IPS-15b (cell line): Measurements from ENCODE around the gene COL16A1.

ENCODE experiments used
- H3K27me3 ChIP-seq: one replicate; pipeline ENCODE4 v1.6.1; 2013; ENCODE audit warnings: low read length; ENCODE audit not compliant: control insufficient read depth, insufficient read depth
- H3K36me3 ChIP-seq: one replicate; pipeline ENCODE4 v1.6.1; 2013; ENCODE audit warnings: low read length; ENCODE audit not compliant: control insufficient read depth, insufficient read depth
- H3K4me1 ChIP-seq: one replicate; pipeline ENCODE4 v1.6.1; 2013; ENCODE audit warnings: mild to moderate bottlenecking, low read length; ENCODE audit not compliant: control insufficient read depth, insufficient read depth
- H3K4me3 ChIP-seq: one replicate; pipeline ENCODE4 v1.5.1; 2013; ENCODE audit warnings: low read depth, low read length
- H3K9ac ChIP-seq: one replicate; pipeline ENCODE4 v1.6.1; 2013; ENCODE audit warnings: low read depth, mild to moderate bottlenecking, low read length
- H3K9me3 ChIP-seq: one replicate; pipeline ENCODE4 v1.6.1; 2013; ENCODE audit warnings: mild to moderate bottlenecking, low read length; ENCODE audit not compliant: control insufficient read depth, insufficient read depth

COL16A1 gene

DNA sequence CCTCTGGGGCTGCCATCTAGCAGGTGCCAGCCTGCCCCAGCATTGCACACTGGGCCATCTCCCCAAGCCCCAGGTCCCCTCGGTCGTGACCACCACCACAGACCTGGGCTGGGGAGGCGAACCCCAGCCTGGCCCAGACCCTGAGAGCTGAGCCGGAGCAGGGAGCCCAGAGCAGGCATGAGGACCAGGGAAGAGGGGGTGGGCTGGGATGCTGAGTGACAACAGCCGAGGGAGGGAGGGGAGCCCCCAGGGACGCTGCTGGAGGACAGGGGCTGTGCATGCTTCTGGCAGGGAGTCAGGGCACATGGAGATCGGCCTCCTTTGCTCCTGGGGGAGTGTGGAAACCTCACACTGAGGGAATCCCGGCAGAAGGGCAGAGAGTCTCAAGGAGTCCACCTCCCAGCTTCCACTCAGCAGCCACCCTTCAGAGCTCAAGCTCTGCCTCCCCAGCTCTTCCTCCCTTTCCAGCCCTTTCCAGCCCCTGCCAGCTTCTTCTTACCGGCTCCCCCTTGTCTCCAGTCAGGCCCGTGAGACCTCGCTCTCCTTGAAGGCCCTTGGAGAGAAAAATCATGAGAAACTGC lies 35.4 kb downstream of the COL16A1 start:
- Histone ChIP-seq H3K4me3 (no peak overlapping the region), H3K4me1 (no peaks in the 10 kb centered on the region), H3K9ac (no peak overlapping the region), H3K9me3 (no peaks in the 10 kb centered on the region), H3K36me3 (peaks cover 2% of the 10 kb centered on the region), H3K27me3 (no peaks in the 10 kb centered on the region)

DNA sequence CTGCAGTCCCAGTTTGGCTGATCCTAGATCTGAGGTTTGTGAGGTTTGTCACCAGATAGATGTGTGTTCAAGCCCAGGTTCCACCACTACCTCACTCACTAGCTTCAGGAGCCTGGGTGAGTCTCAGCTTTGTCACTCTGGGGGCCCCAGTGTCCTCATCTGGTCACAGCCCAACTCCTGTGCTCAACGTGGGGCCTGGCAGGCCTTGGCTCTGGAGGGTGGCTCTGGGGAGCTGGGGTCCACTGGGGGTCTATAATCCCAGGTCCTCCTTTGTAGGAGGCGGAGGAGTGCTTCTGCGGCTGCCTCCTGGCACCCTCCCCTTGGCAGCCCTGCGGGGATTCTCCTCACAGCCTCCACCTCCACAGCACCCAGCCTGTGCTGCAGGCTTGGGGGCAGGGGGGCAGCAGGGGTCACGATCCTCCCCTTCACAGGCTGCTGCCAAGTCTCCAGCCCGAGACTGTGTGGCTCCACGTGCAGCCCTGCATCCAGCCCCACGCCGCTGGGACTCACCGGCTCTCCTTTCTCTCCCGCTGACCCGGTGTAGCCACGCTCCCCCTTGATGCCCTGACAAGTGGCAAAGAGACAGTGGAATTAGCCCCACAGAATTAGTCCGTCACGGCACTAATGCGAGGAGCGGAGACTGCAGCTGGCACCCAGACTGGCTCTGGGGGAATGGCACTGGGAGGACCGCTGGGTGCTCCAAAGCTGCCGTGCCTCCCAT lies 36.6 kb downstream of the COL16A1 start:
- no peak overlapping the region for H3K9ac ChIP-seq
- H3K27me3 ChIP-seq, result no peaks in the 10 kb centered on the region
- no peaks in the 10 kb centered on the region for H3K9me3 ChIP-seq
- H3K36me3 ChIP-seq, result peaks cover 2% of the 10 kb centered on the region
- no peak overlapping the region for H3K4me3 ChIP-seq
- no peaks in the 10 kb centered on the region for H3K4me1 ChIP-seq

DNA sequence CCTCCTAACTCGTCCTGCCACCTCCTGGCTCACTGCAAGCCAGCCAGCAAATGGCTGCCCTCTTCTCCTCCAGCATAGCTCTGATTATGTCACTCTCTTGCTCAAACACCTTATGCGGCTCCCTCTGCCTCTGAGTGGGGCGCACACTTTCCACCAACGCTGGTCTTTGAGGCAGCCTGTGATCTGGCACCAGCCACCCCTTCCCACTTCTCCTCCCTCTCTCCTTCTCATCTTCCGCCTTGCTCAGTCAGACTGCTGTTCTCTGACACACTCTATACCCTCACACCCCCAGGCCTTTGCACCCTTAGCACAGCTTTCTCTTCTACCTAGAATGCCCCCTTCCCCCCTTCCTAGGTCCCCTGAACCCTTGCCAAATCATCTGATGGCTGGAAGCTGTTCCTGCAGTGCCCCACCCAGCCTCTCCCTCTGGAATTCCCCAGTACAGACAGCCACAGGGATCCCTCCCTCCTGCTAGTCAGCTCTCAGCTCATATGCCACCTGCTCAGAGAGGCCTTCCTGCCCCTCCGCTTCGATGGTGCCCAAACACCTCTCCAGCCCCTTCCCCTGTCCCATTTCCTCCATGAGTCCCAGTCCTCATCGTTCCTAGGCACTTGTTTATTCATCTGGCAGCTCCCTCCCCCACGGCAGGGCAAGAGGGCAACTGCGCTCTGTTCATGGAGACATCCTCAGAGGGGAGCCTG lies 37.4 kb downstream of the COL16A1 start:
- no peak overlapping the region for H3K9ac ChIP-seq
- no peak overlapping the region for H3K4me3 ChIP-seq
- H3K9me3 ChIP-seq, result no peaks in the 10 kb centered on the region
- peaks cover 4% of the 10 kb centered on the region for H3K36me3 ChIP-seq
- H3K27me3 ChIP-seq, result no peaks in the 10 kb centered on the region
- no peaks in the 10 kb centered on the region for H3K4me1 ChIP-seq

DNA sequence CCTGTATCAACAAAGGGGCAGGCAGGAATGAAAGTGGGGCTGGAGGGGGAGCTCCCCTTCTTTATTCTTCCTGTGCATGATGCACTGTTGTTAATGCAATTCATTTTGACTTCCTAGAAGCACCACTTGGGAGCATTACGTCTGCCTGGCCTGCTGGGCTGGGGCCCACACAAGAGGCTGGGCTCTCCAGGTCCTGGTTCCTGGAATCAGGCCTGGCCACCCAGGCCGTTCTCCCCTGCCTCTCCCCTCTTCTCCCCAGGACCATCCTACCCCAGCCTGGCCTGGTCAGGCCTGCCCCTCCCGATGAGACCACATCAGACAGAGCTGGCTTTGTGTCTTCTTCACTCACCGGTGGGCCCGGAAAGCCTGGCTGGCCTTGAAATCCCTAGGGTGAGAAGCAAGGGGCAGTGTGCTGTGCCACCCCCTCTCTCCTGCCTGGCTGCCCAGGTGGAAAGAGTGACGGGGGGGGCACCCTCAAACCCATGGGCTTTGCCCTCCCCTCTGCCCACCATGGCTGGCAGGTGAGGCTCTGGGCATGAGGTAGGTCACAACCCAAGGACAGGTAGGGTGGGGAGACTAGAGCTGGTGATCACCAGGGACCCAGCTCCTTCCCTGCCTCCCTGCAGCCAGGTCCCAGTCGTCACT lies 38.5 kb downstream of the COL16A1 start:
- Histone ChIP-seq H3K36me3 (peaks cover 4% of the 10 kb centered on the region), H3K9ac (no peak overlapping the region)

DNA sequence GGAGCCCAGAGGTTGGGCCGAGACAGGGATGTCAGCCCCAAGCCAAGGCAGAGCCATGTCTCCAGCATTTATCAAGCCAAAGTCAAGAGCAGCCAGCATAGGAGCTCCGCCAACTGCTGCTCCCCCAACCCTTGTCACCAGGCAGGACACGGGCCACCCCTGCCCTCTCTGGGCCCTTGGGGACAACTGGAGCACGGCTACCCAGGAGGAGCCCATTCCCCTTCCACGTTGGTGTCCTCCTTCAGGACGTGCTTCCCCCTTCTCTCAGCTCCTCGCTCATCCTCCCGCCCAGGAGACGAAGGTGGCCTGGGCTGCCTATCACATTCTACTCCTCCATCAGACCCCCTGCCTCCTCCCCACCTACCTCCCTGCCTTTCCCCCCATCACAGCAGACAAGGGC lies 39.3 kb downstream of the COL16A1 start:
- H3K4me1 ChIP-seq, result no peaks in the 10 kb centered on the region
- H3K27me3 ChIP-seq, result no peaks in the 10 kb centered on the region
- no peak overlapping the region for H3K9ac ChIP-seq
- H3K36me3 ChIP-seq, result peaks cover 4% of the 10 kb centered on the region
- no peaks in the 10 kb centered on the region for H3K9me3 ChIP-seq
- no peak overlapping the region for H3K4me3 ChIP-seq

More for the DNA sequence above, 38.5 kb downstream of the COL16A1 start:
- H3K27me3 ChIP-seq, result no peaks in the 10 kb centered on the region
- no peaks in the 10 kb centered on the region for H3K4me1 ChIP-seq
- no peak overlapping the region for H3K4me3 ChIP-seq
- H3K9me3 ChIP-seq, result no peaks in the 10 kb centered on the region

DNA sequence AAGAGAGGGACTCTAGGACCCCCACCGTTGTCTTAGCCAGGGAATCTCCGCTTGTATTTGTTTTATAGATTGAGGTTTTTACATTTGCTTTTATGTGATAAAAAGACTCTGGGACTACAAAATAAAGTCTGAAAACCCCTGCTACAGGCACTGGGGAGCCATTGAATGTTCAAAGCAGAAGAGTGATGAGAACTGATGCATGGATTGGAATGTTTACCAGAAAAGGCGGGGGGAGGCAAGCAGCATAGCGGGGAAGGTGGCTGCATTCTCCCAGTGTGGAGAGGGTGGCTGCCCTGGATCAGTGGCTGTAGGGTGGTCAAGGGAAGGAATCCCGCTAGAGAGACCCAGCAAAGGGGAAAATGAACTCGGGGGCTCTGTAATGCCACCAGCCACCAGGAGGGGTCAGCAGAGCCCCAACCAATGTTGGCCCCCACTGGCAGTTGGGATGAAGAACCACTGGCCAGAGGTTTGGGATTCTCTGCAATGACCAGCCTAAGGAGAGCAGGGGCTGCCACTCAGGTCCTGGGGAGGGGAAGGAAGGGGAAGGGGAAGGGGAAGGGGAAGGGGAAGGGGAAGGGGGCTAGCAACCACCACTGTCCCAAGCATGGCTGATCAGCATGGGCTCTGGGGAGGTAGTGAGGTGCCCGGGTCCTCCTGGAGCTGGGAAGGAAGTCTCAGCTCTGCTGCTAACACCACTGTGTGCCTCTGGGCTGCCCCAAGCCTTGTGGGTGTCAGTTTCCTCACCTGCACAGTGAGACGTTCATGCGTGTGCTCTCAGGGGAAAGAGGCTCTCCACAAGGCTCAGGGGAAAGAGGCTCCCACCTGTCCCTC lies 40.0 kb downstream of the COL16A1 start:
- Histone ChIP-seq H3K9ac (no peak overlapping the region), H3K27me3 (no peaks in the 10 kb centered on the region), H3K4me1 (no peaks in the 10 kb centered on the region), H3K9me3 (no peaks in the 10 kb centered on the region), H3K4me3 (no peak overlapping the region), H3K36me3 (peaks cover 4% of the 10 kb centered on the region)

DNA sequence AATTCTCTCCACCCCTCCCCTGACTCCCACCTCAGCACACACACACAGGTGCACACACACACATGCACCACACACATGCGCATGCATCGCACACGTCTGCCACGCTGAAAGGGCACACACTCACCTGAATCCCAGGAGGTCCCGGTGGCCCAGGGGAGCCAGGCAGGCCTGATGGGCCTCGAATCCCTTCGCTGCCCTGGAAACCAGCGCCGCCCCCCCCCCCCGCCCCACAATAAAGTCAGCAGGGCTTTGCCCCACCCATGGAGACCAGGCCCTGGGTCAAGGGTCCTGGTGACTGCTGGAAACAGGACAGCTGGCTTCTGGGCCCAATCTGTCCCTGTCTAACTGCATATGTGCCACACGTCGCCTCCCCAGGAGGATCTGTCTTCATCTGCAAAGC lies 41.4 kb downstream of the COL16A1 start:
- no peaks in the 10 kb centered on the region for H3K4me1 ChIP-seq
- no peaks in the 10 kb centered on the region for H3K27me3 ChIP-seq
- H3K9me3 ChIP-seq, result no peaks in the 10 kb centered on the region
- peaks cover 4% of the 10 kb centered on the region for H3K36me3 ChIP-seq
- no peak overlapping the region for H3K9ac ChIP-seq
- no peak overlapping the region for H3K4me3 ChIP-seq

DNA sequence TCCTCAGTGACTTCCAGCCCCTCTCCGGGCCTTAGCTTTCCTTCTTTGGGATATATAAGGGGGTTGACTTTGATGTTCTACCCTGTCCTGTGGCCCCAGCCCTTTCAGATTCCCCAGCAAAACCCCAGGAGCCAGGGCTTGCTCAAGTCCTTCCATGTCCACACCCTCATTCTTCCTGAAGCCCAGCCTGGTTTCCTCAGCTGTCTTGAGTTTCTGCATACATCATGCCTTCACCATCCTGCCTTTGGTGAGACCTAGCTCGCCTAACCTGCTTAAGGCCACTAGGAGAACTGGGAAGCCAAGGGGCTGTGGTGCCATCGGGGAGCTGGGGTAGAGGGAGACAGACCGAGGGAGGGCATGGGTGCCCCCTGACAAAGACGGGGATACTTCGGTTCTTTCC lies 42.0 kb downstream of the COL16A1 start:
- no peak overlapping the region for H3K4me3 ChIP-seq
- no peak overlapping the region for H3K9ac ChIP-seq
- no peaks in the 10 kb centered on the region for H3K4me1 ChIP-seq
- H3K9me3 ChIP-seq, result no peaks in the 10 kb centered on the region
- H3K36me3 ChIP-seq, result peaks cover 2% of the 10 kb centered on the region
- H3K27me3 ChIP-seq, result no peaks in the 10 kb centered on the region

DNA sequence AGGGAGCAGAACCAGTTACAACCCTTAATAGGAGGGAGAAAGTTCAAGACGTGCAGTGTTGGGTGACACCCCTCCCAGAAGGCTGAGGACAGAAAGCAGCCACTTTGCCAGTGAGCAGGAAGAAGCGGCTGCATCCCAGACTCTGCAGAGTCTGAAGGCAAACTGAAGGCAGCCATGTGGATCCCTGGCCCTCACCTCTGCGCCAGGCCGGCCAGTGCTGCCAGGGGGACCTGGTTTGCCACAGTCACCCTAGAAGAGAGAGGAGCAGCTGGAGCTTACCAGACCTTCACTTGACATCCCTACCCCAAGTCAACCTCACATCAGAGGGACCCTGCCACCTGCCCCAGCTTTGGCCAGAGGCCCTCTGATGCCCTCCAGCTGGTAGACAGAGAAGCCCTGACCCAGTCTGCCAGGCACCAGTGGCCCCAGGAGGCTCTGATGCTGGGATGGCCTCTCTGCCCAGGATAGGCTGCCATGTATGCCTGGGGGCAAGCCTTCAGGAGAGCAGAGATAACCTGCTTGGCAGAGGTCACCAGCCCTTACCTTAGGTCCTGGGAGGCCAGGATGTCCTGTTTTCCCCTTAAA lies 42.9 kb downstream of the COL16A1 start:
- no peaks in the 10 kb centered on the region for H3K27me3 ChIP-seq
- H3K4me1 ChIP-seq, result no peaks in the 10 kb centered on the region
- H3K36me3 ChIP-seq, result peaks cover 2% of the 10 kb centered on the region
- H3K9ac ChIP-seq, result no peak overlapping the region
- no peaks in the 10 kb centered on the region for H3K9me3 ChIP-seq
- no peak overlapping the region for H3K4me3 ChIP-seq

DNA sequence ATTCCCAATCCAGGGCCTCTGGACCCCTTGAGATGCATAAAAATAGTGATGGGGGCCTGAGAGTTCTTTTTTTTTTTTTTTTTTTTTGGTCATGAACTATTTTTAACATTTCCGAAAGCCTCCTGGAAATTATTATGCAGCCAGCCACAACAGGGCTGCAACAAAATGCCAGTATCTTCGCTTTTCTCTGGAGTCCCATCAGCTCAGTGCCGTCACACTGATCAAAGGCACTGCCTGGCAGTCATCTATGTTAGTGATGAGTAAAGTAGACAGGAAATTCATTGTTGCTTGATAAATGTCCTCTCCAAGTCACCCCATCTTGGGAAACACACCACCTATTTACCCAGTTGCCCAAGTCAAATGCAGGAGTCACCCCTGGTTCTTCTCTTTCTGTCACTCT lies 43.9 kb downstream of the COL16A1 start:
- Histone ChIP-seq H3K9me3 (no peaks in the 10 kb centered on the region), H3K27me3 (no peaks in the 10 kb centered on the region), H3K9ac (no peak overlapping the region), H3K36me3 (peaks cover 2% of the 10 kb centered on the region), H3K4me1 (no peaks in the 10 kb centered on the region), H3K4me3 (no peak overlapping the region)

DNA sequence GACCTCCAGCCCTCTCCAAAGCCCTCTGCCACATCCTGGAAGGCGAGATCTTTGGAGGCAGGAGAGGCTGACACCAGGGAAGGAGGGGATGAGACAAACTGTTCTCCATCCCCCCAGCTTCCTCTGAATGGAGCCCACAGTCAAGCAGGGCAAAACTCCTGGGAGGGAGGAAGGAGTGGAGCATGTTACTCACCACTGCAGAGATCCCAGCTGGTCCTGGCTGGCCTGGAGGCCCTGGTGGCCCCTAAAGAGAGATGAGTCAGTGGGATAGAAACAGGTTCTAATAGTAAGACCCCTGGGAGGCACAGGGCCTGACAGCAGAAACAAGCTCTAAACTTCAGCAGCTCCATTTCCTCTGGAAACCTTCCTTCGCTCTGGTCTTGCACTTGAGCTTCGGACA lies 45.1 kb downstream of the COL16A1 start:
- H3K4me3 ChIP-seq, result no peak overlapping the region
- H3K4me1 ChIP-seq, result no peaks in the 10 kb centered on the region
- no peak overlapping the region for H3K9ac ChIP-seq
- peaks cover 2% of the 10 kb centered on the region for H3K36me3 ChIP-seq
- H3K27me3 ChIP-seq, result no peaks in the 10 kb centered on the region
- H3K9me3 ChIP-seq, result no peaks in the 10 kb centered on the region
